H1 (cell line): Measurements from ENCODE around the gene CORO2B. TPM values are rescaled to one million over a fixed set of nuclear protein-coding genes. Genes with fewer than 3 reads are reported as not detected.

ENCODE experiments used
- CTCF ChIA-PET: fragments of 300-600 bp; sonication (Branson Sonifier 250); formaldehyde crosslinking; loops from one replicate; lab custom pipeline; 2021; ENCODE audit not compliant: partially characterized antibody; lab: Charles Lee
- POLR2A ChIA-PET: fragments of 300-600 bp; sonication (Branson Sonifier 250); formaldehyde crosslinking; loops from one replicate; lab custom pipeline; 2021; ENCODE audit warnings: inconsistent platforms; ENCODE audit not compliant: partially characterized antibody; lab: Charles Lee
- DNase-seq, 2 experiments: peaks; one replicate each; pipeline versions ENCODE4 v3.0.0 to v3.0.0-alpha.2; 2010 to 2022; ENCODE audit warnings: low spot score in 2 of 2, low read depth in 1 of 2, mixed read lengths in 1 of 2
- FAIRE-seq: peaks from 2 replicates; lab custom pipeline; 2011; peaks lifted over from hg19 to GRCh38; lab: Jason Lieb, UNC
- H2AFZ ChIP-seq: 2 replicates; pipeline ENCODE4 v1.8.1; 2012; ENCODE audit warnings: low read length, inconsistent platforms
- H2AK5ac ChIP-seq: 2 replicates; pipeline ENCODE4 v1.6.1; 2013; ENCODE audit warnings: low read depth, low read length
- H2BK120ac ChIP-seq: replicated peaks from 2 replicates; pipeline ENCODE3; 2013; ENCODE audit warnings: low read depth, low read length, inconsistent platforms
- H2BK12ac ChIP-seq: 2 replicates; pipeline ENCODE4 v1.6.1; 2013; ENCODE audit warnings: low read depth, low read length
- H2BK15ac ChIP-seq: 2 replicates; pipeline ENCODE4 v1.6.1; 2013; ENCODE audit warnings: low read length
- H2BK20ac ChIP-seq: 2 replicates; pipeline ENCODE4 v1.6.1; 2013; ENCODE audit warnings: low read length
- H2BK5ac ChIP-seq: 2 replicates; pipeline ENCODE4 v1.6.1; 2013; ENCODE audit warnings: low read depth, low read length
- H3K14ac ChIP-seq: 2 replicates; pipeline ENCODE4 v1.6.1; 2013; ENCODE audit warnings: inconsistent platforms; ENCODE audit not compliant: insufficient read length
- H3K18ac ChIP-seq: 2 replicates; pipeline ENCODE4 v1.6.1; 2013; ENCODE audit warnings: low read length; ENCODE audit errors: extremely low read depth
- H3K23ac ChIP-seq: 2 replicates; pipeline ENCODE4 v1.6.1; 2013; ENCODE audit warnings: inconsistent platforms; ENCODE audit not compliant: insufficient read length
- H3K23me2 ChIP-seq: 2 replicates; pipeline ENCODE4 v1.6.1; 2013; ENCODE audit warnings: low read depth, low read length
- H3K27ac ChIP-seq: 2 replicates; pipeline ENCODE4 v1.6.1; 2011; ENCODE audit warnings: low read depth, low read length, inconsistent platforms
- H3K27me3 ChIP-seq, 4 experiments: replicated peaks in 1 of 4; 1 replicate in 1 of 4; 2 replicates in 3 of 4; pipeline versions ENCODE4 v1.6.1 to v1.8.1; 2011 to 2013; ENCODE audit warnings: low read length in 3 of 4, mild to moderate bottlenecking in 3 of 4, inconsistent platforms in 2 of 4, mixed read lengths in 2 of 4, moderate library complexity in 1 of 4; ENCODE audit not compliant: control insufficient read depth in 3 of 4, insufficient read depth in 3 of 4; ENCODE audit errors: extremely low read depth in 1 of 4
- H3K36me3 ChIP-seq, 4 experiments: 2 replicates each; pipeline versions ENCODE4 v1.6.1 to v1.8.1; 2011 to 2013; ENCODE audit warnings: mild to moderate bottlenecking in 4 of 4, low read length in 3 of 4, moderate library complexity in 2 of 4, control low read depth in 1 of 4, inconsistent platforms in 1 of 4; ENCODE audit not compliant: insufficient read depth in 4 of 4, control insufficient read depth in 2 of 4
- H3K4ac ChIP-seq: replicated peaks from 2 replicates; pipeline ENCODE3; 2013; ENCODE audit warnings: low read length, low read depth, mixed read lengths, inconsistent platforms; ENCODE audit not compliant: insufficient read length
- H3K4me1 ChIP-seq, 4 experiments: replicated peaks in 1 of 4; 1 replicate in 1 of 4; 2 replicates in 3 of 4; pipeline versions ENCODE4 v1.6.1 to v1.8.1; 2011 to 2013; ENCODE audit warnings: low read length in 3 of 4, inconsistent platforms in 2 of 4, mixed read lengths in 1 of 4; ENCODE audit not compliant: insufficient read depth in 4 of 4, control insufficient read depth in 3 of 4
- H3K4me2 ChIP-seq, 2 experiments: 2 replicates each; pipeline versions ENCODE4 v1.6.1 to v1.8.1; 2011 to 2013; ENCODE audit warnings: low read depth in 2 of 2, low read length in 2 of 2, control low read depth in 1 of 2, inconsistent platforms in 1 of 2, mild to moderate bottlenecking in 1 of 2; ENCODE audit not compliant: insufficient read depth in 1 of 2
- H3K4me3 ChIP-seq, 4 experiments: fragments of 200-600, 300-600 bp in 1 of 4; sonication (generic), shearing (Covaris generic), sonication (Bioruptor Twin) in 1 of 4; 2 replicates each; pipeline versions ENCODE4 v1.5.1 to v1.8.1; 2011 to 2016; ENCODE audit warnings: low read length in 4 of 4, low read depth in 3 of 4, control low read depth in 2 of 4, inconsistent platforms in 2 of 4, mild to moderate bottlenecking in 2 of 4, mixed read lengths in 1 of 4, moderate library complexity in 1 of 4; ENCODE audit not compliant: insufficient read depth in 2 of 4; ENCODE audit errors: extremely low read depth in 1 of 4
- H3K56ac ChIP-seq: replicated peaks from 2 replicates; pipeline ENCODE3; 2013; ENCODE audit warnings: low read depth, mild to moderate bottlenecking, mixed read lengths, low read length, inconsistent platforms; ENCODE audit not compliant: insufficient read length
- H3K79me1 ChIP-seq: 2 replicates; pipeline ENCODE4 v1.6.1; 2013; ENCODE audit warnings: low read depth, low read length, control low read depth
- H3K79me2 ChIP-seq, 2 experiments: 2 replicates each; pipeline versions ENCODE4 v1.6.1 to v1.8.1; 2012 to 2013; ENCODE audit warnings: low read length in 2 of 2, mild to moderate bottlenecking in 2 of 2, inconsistent platforms in 1 of 2; ENCODE audit not compliant: insufficient read depth in 2 of 2, control insufficient read depth in 1 of 2
- H3K9ac ChIP-seq, 4 experiments: replicated peaks in 1 of 4; 1 replicate in 1 of 4; 2 replicates in 3 of 4; pipeline versions ENCODE4 v1.6.1 to v1.8.1; 2011 to 2013; ENCODE audit warnings: low read depth in 3 of 4, low read length in 3 of 4, control low read depth in 2 of 4, mild to moderate bottlenecking in 2 of 4, moderate library complexity in 2 of 4, inconsistent platforms in 1 of 4; ENCODE audit errors: extremely low read depth in 1 of 4
- H3K9me3 ChIP-seq, 2 experiments: 2 replicates each; pipeline versions ENCODE4 v1.6.1 to v1.8.1; 2012 to 2013; ENCODE audit warnings: mild to moderate bottlenecking in 2 of 2, moderate library complexity in 2 of 2, control low read depth in 1 of 2, inconsistent platforms in 1 of 2, low read depth in 1 of 2, low read length in 1 of 2, mixed read lengths in 1 of 2; ENCODE audit not compliant: insufficient read depth in 2 of 2
- H4K20me1 ChIP-seq, 2 experiments: replicated peaks in 1 of 2; 2 replicates each; pipeline versions ENCODE3 to v1.8.1; 2011 to 2013; ENCODE audit warnings: inconsistent platforms in 2 of 2, low read length in 2 of 2, mild to moderate bottlenecking in 1 of 2; ENCODE audit not compliant: insufficient read depth in 2 of 2, control insufficient read depth in 1 of 2
- H4K5ac ChIP-seq: 2 replicates; pipeline ENCODE4 v1.6.1; 2013; ENCODE audit warnings: low read length, low read depth, mixed read lengths, inconsistent platforms; ENCODE audit not compliant: insufficient read length
- H4K8ac ChIP-seq: 2 replicates; pipeline ENCODE4 v1.8.0; 2013; ENCODE audit warnings: mild to moderate bottlenecking, moderate library complexity, low read length, inconsistent platforms; ENCODE audit not compliant: insufficient read depth; ENCODE audit errors: extremely low read depth
- H4K91ac ChIP-seq: replicated peaks from 2 replicates; pipeline ENCODE3; 2013; ENCODE audit warnings: low read length, mixed read lengths, inconsistent platforms; ENCODE audit not compliant: insufficient read length
- ASH2L ChIP-seq: fragments of 200-600, 300-600 bp; sonication (generic); IDR thresholded peaks from one replicate; pipeline ENCODE4 v1.7.1; 2017; ENCODE audit warnings: low read length
- CEBPB ChIP-seq: IDR thresholded peaks from 2 replicates; pipeline ENCODE4 v1.6.1; 2012; ENCODE audit warnings: low read depth, low read length
- GTF2F1 ChIP-seq: IDR thresholded peaks from 2 replicates; pipeline ENCODE4 v1.6.1; 2012; ENCODE audit warnings: low read depth, low read length, improper control_type of control experiment, borderline replicate concordance
- PHF8 ChIP-seq: fragments of 200-600 bp; sonication (generic); conservative IDR thresholded peaks from 2 replicates; pipeline ENCODE4 v1.7.1; 2012; ENCODE audit warnings: low read depth, mild to moderate bottlenecking, inconsistent platforms, low read length, moderate library complexity
- POLR2A ChIP-seq, 2 experiments: IDR thresholded peaks; 1 replicate in 1 of 2; 2 replicates in 1 of 2; pipeline ENCODE4 v1.6.1; 2011; ENCODE audit warnings: low read depth in 2 of 2, low read length in 2 of 2, mild to moderate bottlenecking in 2 of 2; ENCODE audit errors: control extremely low read depth in 1 of 2
- POLR2AphosphoS5 ChIP-seq: IDR thresholded peaks from 2 replicates; pipeline ENCODE4 v1.6.1; 2011; ENCODE audit warnings: low read depth, low read length
- RNF2 ChIP-seq: fragments of 200-900, 300-1000 bp; sonication (generic); IDR thresholded peaks from 2 replicates; pipeline ENCODE4 v1.7.1; 2016; ENCODE audit warnings: borderline replicate concordance, low read depth, mild to moderate bottlenecking, antibody characterized with exemption, low read length; ENCODE audit not compliant: poor library complexity, severe bottlenecking; ENCODE audit errors: missing control alignments
- RXRA ChIP-seq: IDR thresholded peaks from 2 replicates; pipeline ENCODE4 v1.6.1; 2011; ENCODE audit warnings: low read depth, mild to moderate bottlenecking, low read length, moderate library complexity; ENCODE audit not compliant: insufficient read depth
- YY1 ChIP-seq: IDR thresholded peaks from 2 replicates; pipeline ENCODE4 v1.6.1; 2011; ENCODE audit warnings: low read depth, mild to moderate bottlenecking, low read length
- WGBS, 2 experiments: shearing (Covaris generic) in 1 of 2; methylation state at CpG; one replicate each; pipeline versions ENCODE4 v1.1.6 to v1.1.7; 2013 to 2015; ENCODE audit warnings: low lambda C conversion rate in 2 of 2, mixed read lengths in 2 of 2, inconsistent platforms in 1 of 2, low coverage in 1 of 2, missing lambda C conversion rate in 1 of 2; ENCODE audit not compliant: insufficient replicate concordance in 2 of 2, insufficient coverage in 1 of 2, insufficient read length in 1 of 2; ENCODE audit errors: extremely low coverage in 1 of 2, missing lambda C conversion rate in 1 of 2; 5-methylcytosine and 5-hydroxymethylcytosine counted together
- polyA plus RNA-seq, 7 experiments: library from polyadenylated mRNA; depleted of rRNA in 3 of 7; stranded (reverse) in 5 of 7; unstranded in 2 of 7; fragments of >200 nt in 5 of 7; fragments of 200-250 nt in 2 of 7; gene quantifications; 1 replicate in 5 of 7; 2 replicates in 1 of 7; 4 replicates in 1 of 7; pipeline versions ENCODE4 v1.2.1 to v1.2.3, GENCODE V29; 2011 to 2013; ENCODE audit warnings: missing spikeins in 2 of 7, mixed read lengths in 2 of 7
- total RNA-seq: library from RNA; stranded (reverse); fragmentation: NEBNext Ultra II Directional; extraction: Animal tissue kit (Norgen Biotek cat#: 25700); gene quantifications from 2 replicates; pipeline ENCODE4 v1.2.1, GENCODE V29; 2021
- TF ChIP-seq, protein P1 (sequence below): IDR thresholded peaks from 2 replicates; pipeline ENCODE4 v1.6.1; 2012; ENCODE audit warnings: inconsistent platforms
- TF ChIP-seq, protein P2 (sequence below): IDR thresholded peaks from 2 replicates; pipeline ENCODE4 v1.6.1; 2011; ENCODE audit warnings: low read depth, mild to moderate bottlenecking, low read length; ENCODE audit not compliant: insufficient read depth

Gene CORO2B
- total and polyA plus RNA-seq, 2 of the 8 experiments (the other 6 are each of a cell fraction or from before 2014, with no cell fraction given): 3.4 to 6.7 TPM

DNA sequence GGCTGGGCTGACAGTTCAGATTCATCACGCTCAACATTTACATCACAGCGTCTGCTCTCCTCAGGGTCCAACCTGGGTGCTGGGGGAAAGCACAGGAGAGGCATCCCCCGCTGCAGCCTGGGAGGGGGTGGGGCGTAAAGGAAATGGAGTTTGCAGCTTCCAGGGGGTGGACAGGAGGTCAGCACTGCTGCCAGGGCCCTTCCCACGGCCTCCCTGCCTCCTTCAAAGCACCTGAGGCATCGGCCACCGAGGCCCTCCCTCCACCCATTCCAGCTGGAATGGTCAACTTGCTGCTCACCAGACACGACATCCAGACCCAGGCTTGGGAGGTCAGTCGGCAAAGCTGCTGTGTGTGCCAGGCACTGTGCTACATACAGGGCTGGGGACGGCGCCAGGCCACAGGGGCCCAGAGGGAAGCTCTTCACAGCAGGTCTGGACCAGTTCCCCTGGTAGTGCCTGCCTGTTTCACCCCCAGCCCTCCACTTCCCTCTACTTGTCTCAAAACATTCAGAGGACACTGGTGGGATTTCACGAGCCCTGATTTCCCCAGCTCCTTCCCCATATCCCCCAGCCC is 121.2 kb downstream of the CORO2B start:
- FAIRE-seq (no peak), DNase-seq (no peak)
- no peak overlapping the region for H3K56ac ChIP-seq
- H3K23ac ChIP-seq: no peak overlapping the region
- 0 out of 7 replicates have a peak, but pooled peaks cover 0 to 3% (median 0%) of the 10 kb centered on the region in 4 experiments for H3K27me3 ChIP-seq
- no peaks in the 10 kb centered on the region for H3K79me1 ChIP-seq
- H3K79me2 ChIP-seq: no peaks in the 10 kb centered on the region
- no peak overlapping the region for H3K27ac ChIP-seq
- peak overlapping the region; percentile 96 for H2BK12ac ChIP-seq
- no peaks in the 10 kb centered on the region for H3K36me3 ChIP-seq
- peak overlapping the region; percentile 19; the same call in 1 of the 2 replicates for H3K18ac ChIP-seq
- peak overlapping the region; percentile 93; the same call in 1 of the 2 replicates for H2AK5ac ChIP-seq
- H4K91ac ChIP-seq: peak overlapping the region; percentile 70
- H3K4me1 ChIP-seq: peaks cover 4 to 19% (median 13%) of the 10 kb centered on the region in 4 experiments
- H2BK120ac ChIP-seq: no peak overlapping the region
- peaks cover 3% of the 10 kb centered on the region; the same call in 1 of the 2 replicates for H3K23me2 ChIP-seq
- peak overlapping the region; percentile 39; the same call in 1 of the 2 replicates for H2BK5ac ChIP-seq
- H3K4ac ChIP-seq: no peak overlapping the region
- peak overlapping the region; percentile 81; the same call in 1 of the 2 replicates for H2BK15ac ChIP-seq
- no peak overlapping the region for H3K14ac ChIP-seq
- H4K5ac ChIP-seq: no peak overlapping the region
- ChIA-PET CTCF (interaction anchor here (0.6 to 4.5 kb wide), 4 partner anchors 25 to 505 kb away, joined by 3 to 35 read pairs (median 4); no protein-coding TSS in a partner anchor), POLR2A (no interaction called here)
- peak overlapping the region; percentile 72; the same call in 1 of the 2 replicates for H2BK20ac ChIP-seq
- H4K20me1 ChIP-seq: no peaks in the 10 kb centered on the region
- H3K4me3 ChIP-seq: 0 out of 8 replicates have a peak overlapping the region, but pooled peaks of 1 of the 4 experiments have one; percentile 6
- peak overlapping the region; percentile 87 for H4K8ac ChIP-seq
- WGBS, 2 experiments: 85% methylated on average over 12 of the region's 12 CpGs; no CpG with 5 or more reads in 1 of the 2 experiments
- 0 out of 4 replicates have a peak overlapping the region, but pooled peaks of 1 of the 2 experiments have one; percentile 16 for H3K4me2 ChIP-seq
- H2AFZ ChIP-seq: 0 out of 2 replicates have a peak overlapping the region, but pooled peaks have one; percentile 0
- H3K9me3 ChIP-seq: no peaks in the 10 kb centered on the region
- no peak overlapping the region for H3K9ac ChIP-seq
- TF ChIP-seq POLR2AphosphoS5 (no peak), CEBPB (no peak), GTF2F1 (no peak), PHF8 (no peak), POLR2A (IDR thresholded peaks at IDR 0.05; ENCODE audit: control extremely low read depth in 1 of 2, low read depth in 2 of 2, low read length in 2 of 2) (no peak), RNF2 (no peak), YY1 (no peak), ASH2L (no peak), RXRA (no peak)
- TF ChIP-seq, protein P1, sequence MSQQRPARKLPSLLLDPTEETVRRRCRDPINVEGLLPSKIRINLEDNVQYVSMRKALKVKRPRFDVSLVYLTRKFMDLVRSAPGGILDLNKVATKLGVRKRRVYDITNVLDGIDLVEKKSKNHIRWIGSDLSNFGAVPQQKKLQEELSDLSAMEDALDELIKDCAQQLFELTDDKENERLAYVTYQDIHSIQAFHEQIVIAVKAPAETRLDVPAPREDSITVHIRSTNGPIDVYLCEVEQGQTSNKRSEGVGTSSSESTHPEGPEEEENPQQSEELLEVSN: no peak
- TF ChIP-seq, protein P2, sequence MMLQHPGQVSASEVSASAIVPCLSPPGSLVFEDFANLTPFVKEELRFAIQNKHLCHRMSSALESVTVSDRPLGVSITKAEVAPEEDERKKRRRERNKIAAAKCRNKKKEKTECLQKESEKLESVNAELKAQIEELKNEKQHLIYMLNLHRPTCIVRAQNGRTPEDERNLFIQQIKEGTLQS: no peak
